ENCODE measurements around the gene NMNAT1. TPM values are rescaled to one million over a fixed set of nuclear protein-coding genes. Genes with fewer than 3 reads are reported as not detected.

The NMNAT1 gene
- polyA plus RNA-seq, 1 experiment, result 9.8 TPM

- Histone ChIP-seq H3K4me3 (ENCODE audit: low read depth, low read length) (no peak overlapping the region), H3K27me3 (ENCODE audit: control insufficient read depth, insufficient read depth, low read length) (no peaks in the 10 kb centered on the region), H3K36me3 (ENCODE audit: control insufficient read depth, insufficient read depth, low read length) (no peaks in the 10 kb centered on the region)
- no peak for TF ChIP-seq CTCF (IDR thresholded peaks at IDR 0.05; ENCODE audit: insufficient read depth, low read depth, low read length)
- POLR2A ChIA-PET, result no interaction called here
- DNase-seq (ENCODE audit: low read depth), result no peak
- CTCF ChIA-PET, result no interaction called here
These were observed 25.4 kb upstream of the NMNAT1 start for GRCh38 chr1:9917901-9918300.

DNA sequence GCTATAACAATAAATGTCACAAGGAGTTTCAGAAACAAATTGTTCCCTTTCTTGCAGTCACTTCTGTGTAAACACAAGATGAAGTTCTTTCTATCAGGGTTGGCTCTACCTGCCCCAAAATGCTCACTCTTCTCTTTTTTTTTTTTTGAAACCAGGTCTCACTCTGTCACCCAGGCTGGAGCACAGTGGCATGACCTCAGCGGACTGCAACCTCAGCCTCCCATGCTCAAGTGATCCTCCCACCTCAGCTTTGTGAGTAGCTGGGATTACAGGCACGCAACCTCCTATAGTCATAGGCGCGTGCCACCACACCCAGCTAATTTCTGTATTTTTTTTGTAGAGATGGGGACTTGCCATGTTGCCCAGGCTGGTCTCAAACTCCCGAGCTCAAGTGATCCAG lies 22.7 kb upstream of the NMNAT1 start:
- ChIA-PET POLR2A (no interaction called here), CTCF (no interaction called here)
- Histone ChIP-seq H3K36me3 (ENCODE audit: control insufficient read depth, insufficient read depth, low read length) (no peaks in the 10 kb centered on the region), H3K27me3 (ENCODE audit: control insufficient read depth, insufficient read depth, low read length) (no peaks in the 10 kb centered on the region), H3K4me3 (ENCODE audit: low read depth, low read length) (no peak overlapping the region)
- no peak for DNase-seq (ENCODE audit: low read depth)
- no peak for TF ChIP-seq CTCF (IDR thresholded peaks at IDR 0.05; ENCODE audit: insufficient read depth, low read depth, low read length)

GRCh38 chr1:9922342-9922741 lies 20.9 kb upstream of the NMNAT1 start:
- no peak overlapping the region for H3K4me3 ChIP-seq (ENCODE audit: low read depth, low read length)

DNA sequence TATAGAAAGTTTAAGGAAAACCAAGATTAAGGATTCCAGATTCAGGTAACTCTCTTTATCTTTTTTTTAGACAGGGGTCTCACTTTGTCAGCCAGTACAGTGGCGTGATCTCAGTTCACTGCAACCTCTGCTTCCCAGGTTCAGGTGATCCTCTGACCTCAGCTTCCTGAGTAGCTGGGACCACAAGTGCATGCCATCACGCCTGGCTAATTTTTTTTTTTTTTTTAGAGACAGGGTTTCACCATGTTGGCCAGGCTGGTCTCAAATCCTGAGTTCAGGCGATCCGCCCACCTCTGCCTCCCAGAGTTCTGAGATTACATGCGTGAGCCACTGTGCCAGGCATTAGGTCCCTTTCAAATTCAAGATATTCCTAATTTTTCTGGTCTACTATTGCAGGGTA lies 16.0 kb upstream of the NMNAT1 start:
- no peak for DNase-seq (ENCODE audit: low read depth)
- Histone ChIP-seq H3K36me3 (ENCODE audit: control insufficient read depth, insufficient read depth, low read length) (no peaks in the 10 kb centered on the region; the same call in 1 of the 2 replicates), H3K27me3 (ENCODE audit: control insufficient read depth, insufficient read depth, low read length) (no peaks in the 10 kb centered on the region), H3K4me3 (ENCODE audit: low read depth, low read length) (no peak overlapping the region)
- TF ChIP-seq CTCF (IDR thresholded peaks at IDR 0.05; ENCODE audit: insufficient read depth, low read depth, low read length), result no peak
- ChIA-PET POLR2A (no interaction called here), CTCF (no interaction called here)

More at GRCh38 chr1:9922342-9922741, 20.9 kb upstream of the NMNAT1 start:
- DNase-seq (ENCODE audit: low read depth), result no peak
- no peaks in the 10 kb centered on the region for H3K36me3 ChIP-seq (ENCODE audit: control insufficient read depth, insufficient read depth, low read length)
- ChIA-PET CTCF (interaction anchor here (0.6 to 1.3 kb wide), 3 partner anchors 20 to 39 kb away, joined by 3 read pairs; partner anchors contain the start of genes LZIC and NMNAT1), POLR2A (no interaction called here)
- H3K27me3 ChIP-seq (ENCODE audit: control insufficient read depth, insufficient read depth, low read length), result no peaks in the 10 kb centered on the region
- no peak for TF ChIP-seq CTCF (IDR thresholded peaks at IDR 0.05; ENCODE audit: insufficient read depth, low read depth, low read length)

DNA sequence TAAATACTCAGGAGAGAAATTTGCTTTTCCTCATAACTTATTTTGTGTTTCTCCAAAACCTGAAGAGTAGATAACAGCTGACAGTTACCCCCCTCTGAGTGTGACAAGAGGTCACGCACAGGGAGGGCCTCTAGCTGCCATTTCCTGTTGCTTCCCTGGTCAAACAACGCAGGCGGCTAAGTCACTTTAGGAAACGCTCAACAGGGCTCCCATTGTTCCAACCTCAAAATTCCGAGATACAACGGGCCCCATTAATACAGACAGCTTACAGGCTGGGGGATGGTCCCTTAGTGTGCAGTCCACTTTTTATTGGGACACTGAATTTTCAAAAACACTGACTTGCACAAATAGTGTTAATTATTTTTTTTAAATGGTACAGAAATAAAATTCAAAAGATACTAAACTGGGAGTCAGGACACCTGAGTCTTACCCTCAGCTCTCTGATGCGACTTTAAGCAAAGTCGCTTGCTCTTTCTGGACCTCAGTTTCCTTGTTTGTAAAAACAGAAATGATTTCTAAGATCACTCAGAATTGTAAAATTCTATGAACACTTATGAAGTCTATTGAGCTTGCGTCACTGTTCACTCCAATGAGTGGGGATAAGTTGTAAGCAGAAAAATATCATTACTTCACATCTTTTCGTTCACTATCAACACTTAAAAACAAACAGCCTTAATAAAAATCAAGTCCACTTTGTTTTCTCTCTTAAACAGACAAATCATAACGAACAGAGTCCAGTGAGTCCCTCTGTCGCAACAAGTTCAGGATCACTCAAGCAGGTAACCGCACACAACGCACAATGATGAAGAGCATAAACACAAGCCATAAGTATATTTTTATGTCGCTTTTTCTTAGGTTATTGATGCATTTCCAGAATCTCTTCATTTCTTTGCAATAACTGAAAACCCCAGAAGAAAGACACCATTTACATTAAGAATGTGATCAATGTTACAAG lies 13.6 kb upstream of the NMNAT1 start:
- no peak for DNase-seq (ENCODE audit: low read depth)
- H3K4me3 ChIP-seq (ENCODE audit: low read depth, low read length), result no peak overlapping the region
- no peaks in the 10 kb centered on the region; the same call in 1 of the 2 replicates for H3K36me3 ChIP-seq (ENCODE audit: control insufficient read depth, insufficient read depth, low read length)
- CTCF ChIA-PET, result no interaction called here
- TF ChIP-seq CTCF (IDR thresholded peaks at IDR 0.05; ENCODE audit: insufficient read depth, low read depth, low read length), result no peak
- POLR2A ChIA-PET, result interaction anchor here (0.6 kb wide), 1 partner anchor 13 kb away, joined by 4 read pairs; no protein-coding TSS in a partner anchor
- no peaks in the 10 kb centered on the region for H3K27me3 ChIP-seq (ENCODE audit: control insufficient read depth, insufficient read depth, low read length)

Measured in BJ (cell line).